ENCODE data around the gene CMSS1.
A peak's percentile ranks its signal among the peaks of the same experiment; 100 is the strongest.

Gene CMSS1

GRCh38 chr3:99850608-99851007, 32.9 kb downstream of the CMSS1 start:
- H4K5ac ChIP-seq (ENCODE audit: low read length): no peak overlapping the region
- peaks cover 12% of the 10 kb centered on the region for H3K79me1 ChIP-seq (ENCODE audit: low read length)
- no peak overlapping the region for H2BK15ac ChIP-seq (replicated peaks; ENCODE audit: low read depth)
- no peak overlapping the region for H3K56ac ChIP-seq (ENCODE audit: low read length)
- H2BK5ac ChIP-seq (ENCODE audit: low read length): no peak overlapping the region
- no peak overlapping the region for H2BK120ac ChIP-seq (ENCODE audit: low read depth, low read length)
- WGBS (ENCODE audit: extremely low coverage, insufficient coverage, low lambda C conversion rate): no CpG with 5 or more reads among the region's 6 CpGs
- peaks cover 7% of the 10 kb centered on the region for H3K79me2 ChIP-seq (ENCODE audit: control insufficient read depth, insufficient read depth, low read length)
- H2AK5ac ChIP-seq (ENCODE audit: low read length): no peak overlapping the region
- no peak overlapping the region for H3K4me2 ChIP-seq (ENCODE audit: low read length)
- no peak overlapping the region for H3K27ac ChIP-seq (ENCODE audit: low read depth, low read length)
- no peak overlapping the region for H3K23ac ChIP-seq (ENCODE audit: low read length)
- no peaks in the 10 kb centered on the region for H3K36me3 ChIP-seq (ENCODE audit: control insufficient read depth, insufficient read depth, low read length)
- no peak overlapping the region for H3K9ac ChIP-seq (ENCODE audit: low read length)
- no peak overlapping the region for H3K4ac ChIP-seq (ENCODE audit: low read depth, low read length)
- H3K4me3 ChIP-seq (ENCODE audit: low read length): no peak overlapping the region
- H3K27me3 ChIP-seq (ENCODE audit: insufficient read depth, low read length, poor library complexity): no peaks in the 10 kb centered on the region
- no peaks in the 10 kb centered on the region for H3K4me1 ChIP-seq (ENCODE audit: control insufficient read depth, low read depth, low read length)
- H4K8ac ChIP-seq (ENCODE audit: low read depth, low read length): peak overlapping the region; percentile 28
- H3K18ac ChIP-seq (ENCODE audit: low read length): no peak overlapping the region
- DNase-seq: no peak

- Histone ChIP-seq H3K27ac (ENCODE audit: low read depth, low read length) (no peak overlapping the region), H3K56ac (ENCODE audit: low read length) (no peak overlapping the region), H3K4me2 (ENCODE audit: low read length) (no peak overlapping the region), H3K23ac (ENCODE audit: low read length) (no peak overlapping the region), H3K27me3 (ENCODE audit: insufficient read depth, low read length, poor library complexity) (no peaks in the 10 kb centered on the region), H2BK120ac (ENCODE audit: low read depth, low read length) (no peak overlapping the region), H3K18ac (ENCODE audit: low read length) (no peak overlapping the region), H3K4me3 (ENCODE audit: low read length) (no peak overlapping the region), H3K79me1 (ENCODE audit: low read length) (peaks cover 12% of the 10 kb centered on the region), H3K9ac (ENCODE audit: low read length) (no peak overlapping the region), H3K4me1 (ENCODE audit: control insufficient read depth, low read depth, low read length) (no peaks in the 10 kb centered on the region), H2AK5ac (ENCODE audit: low read length) (no peak overlapping the region), H3K36me3 (ENCODE audit: control insufficient read depth, insufficient read depth, low read length) (no peaks in the 10 kb centered on the region), H2BK15ac (replicated peaks; ENCODE audit: low read depth) (no peak overlapping the region), H4K8ac (ENCODE audit: low read depth, low read length) (no peak overlapping the region), H3K4ac (ENCODE audit: low read depth, low read length) (no peak overlapping the region), H2BK5ac (ENCODE audit: low read length) (no peak overlapping the region), H3K79me2 (ENCODE audit: control insufficient read depth, insufficient read depth, low read length) (peaks cover 7% of the 10 kb centered on the region), H4K5ac (ENCODE audit: low read length) (no peak overlapping the region)
- no CpG with 5 or more reads among the region's 1 CpG for WGBS (ENCODE audit: extremely low coverage, insufficient coverage, low lambda C conversion rate)
- no peak for DNase-seq
These were observed 34.3 kb downstream of the CMSS1 start for GRCh38 chr3:99851955-99852354.

- Histone ChIP-seq H3K4me1 (ENCODE audit: control insufficient read depth, low read depth, low read length) (no peaks in the 10 kb centered on the region), H2AK5ac (ENCODE audit: low read length) (no peak overlapping the region), H3K23ac (ENCODE audit: low read length) (no peak overlapping the region), H3K56ac (ENCODE audit: low read length) (no peak overlapping the region), H3K36me3 (ENCODE audit: control insufficient read depth, insufficient read depth, low read length) (no peaks in the 10 kb centered on the region), H2BK5ac (ENCODE audit: low read length) (no peak overlapping the region), H3K79me2 (ENCODE audit: control insufficient read depth, insufficient read depth, low read length) (peaks cover 7% of the 10 kb centered on the region), H3K4me3 (ENCODE audit: low read length) (no peak overlapping the region), H3K27ac (ENCODE audit: low read depth, low read length) (no peak overlapping the region), H3K4me2 (ENCODE audit: low read length) (no peak overlapping the region), H3K18ac (ENCODE audit: low read length) (no peak overlapping the region), H4K8ac (ENCODE audit: low read depth, low read length) (no peak overlapping the region), H2BK120ac (ENCODE audit: low read depth, low read length) (no peak overlapping the region), H3K9ac (ENCODE audit: low read length) (no peak overlapping the region), H3K79me1 (ENCODE audit: low read length) (peaks cover 12% of the 10 kb centered on the region), H2BK15ac (replicated peaks; ENCODE audit: low read depth) (no peak overlapping the region), H3K4ac (ENCODE audit: low read depth, low read length) (no peak overlapping the region), H3K27me3 (ENCODE audit: insufficient read depth, low read length, poor library complexity) (no peaks in the 10 kb centered on the region), H4K5ac (ENCODE audit: low read length) (no peak overlapping the region)
- DNase-seq: no peak
- WGBS (ENCODE audit: extremely low coverage, insufficient coverage, low lambda C conversion rate): no CpG with 5 or more reads among the region's 1 CpG
These were observed 35.2 kb downstream of the CMSS1 start for GRCh38 chr3:99852851-99853250.

DNA sequence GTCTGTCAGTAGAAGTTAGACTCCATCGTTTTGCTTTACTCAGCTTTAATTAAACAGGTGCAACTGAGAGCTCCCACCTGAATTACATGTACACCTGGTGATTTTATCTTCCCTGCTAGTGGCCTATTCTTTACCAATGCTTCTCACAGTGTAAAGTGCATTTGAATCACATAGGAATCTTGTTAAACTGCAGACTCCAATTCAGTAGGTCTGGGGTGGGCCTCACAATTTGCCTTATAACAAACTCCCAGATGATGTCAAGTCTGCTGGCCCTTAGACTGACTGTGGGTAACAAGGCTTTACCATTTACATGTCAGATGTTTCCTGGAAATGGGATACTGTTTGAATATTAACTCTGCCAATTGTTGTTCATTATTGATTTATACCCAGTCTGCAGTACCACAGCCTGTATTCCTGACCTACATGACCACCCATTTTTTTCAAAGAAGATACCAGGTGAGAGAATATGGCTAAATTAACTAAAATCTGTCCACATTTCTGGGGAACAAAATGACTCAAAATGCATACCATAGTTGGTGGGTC, 37.2 kb downstream of the CMSS1 start:
- Histone ChIP-seq H2BK120ac (ENCODE audit: low read depth, low read length) (no peak overlapping the region), H3K4me3 (ENCODE audit: low read length) (no peak overlapping the region), H3K4me1 (ENCODE audit: control insufficient read depth, low read depth, low read length) (no peaks in the 10 kb centered on the region), H3K4me2 (ENCODE audit: low read length) (no peak overlapping the region), H3K23ac (ENCODE audit: low read length) (no peak overlapping the region), H3K9ac (ENCODE audit: low read length) (no peak overlapping the region), H3K4ac (ENCODE audit: low read depth, low read length) (no peak overlapping the region), H3K36me3 (ENCODE audit: control insufficient read depth, insufficient read depth, low read length) (no peaks in the 10 kb centered on the region), H3K79me1 (ENCODE audit: low read length) (peaks cover 4% of the 10 kb centered on the region), H2BK15ac (replicated peaks; ENCODE audit: low read depth) (no peak overlapping the region), H2AK5ac (ENCODE audit: low read length) (no peak overlapping the region), H3K79me2 (ENCODE audit: control insufficient read depth, insufficient read depth, low read length) (no peaks in the 10 kb centered on the region), H3K27ac (ENCODE audit: low read depth, low read length) (no peak overlapping the region), H4K5ac (ENCODE audit: low read length) (no peak overlapping the region), H3K27me3 (ENCODE audit: insufficient read depth, low read length, poor library complexity) (no peaks in the 10 kb centered on the region), H3K18ac (ENCODE audit: low read length) (no peak overlapping the region), H3K56ac (ENCODE audit: low read length) (no peak overlapping the region), H4K8ac (ENCODE audit: low read depth, low read length) (no peak overlapping the region), H2BK5ac (ENCODE audit: low read length) (no peak overlapping the region)
- no peak for DNase-seq
- no CpG with 5 or more reads among the region's 1 CpG for WGBS (ENCODE audit: extremely low coverage, insufficient coverage, low lambda C conversion rate)

- WGBS (ENCODE audit: extremely low coverage, insufficient coverage, low lambda C conversion rate): no CpG with 5 or more reads among the region's 1 CpG
- no peak overlapping the region for H4K5ac ChIP-seq (ENCODE audit: low read length)
- H3K18ac ChIP-seq (ENCODE audit: low read length): no peak overlapping the region
These were observed 38.2 kb downstream of the CMSS1 start for GRCh38 chr3:99855900-99856299.

More at GRCh38 chr3:99855900-99856299, 38.2 kb downstream of the CMSS1 start:
- Histone ChIP-seq H3K4ac (ENCODE audit: low read depth, low read length) (no peak overlapping the region), H3K23ac (ENCODE audit: low read length) (no peak overlapping the region), H3K4me3 (ENCODE audit: low read length) (no peak overlapping the region), H3K79me1 (ENCODE audit: low read length) (peaks cover 1% of the 10 kb centered on the region), H2BK15ac (replicated peaks; ENCODE audit: low read depth) (no peak overlapping the region), H3K4me2 (ENCODE audit: low read length) (no peak overlapping the region), H3K27ac (ENCODE audit: low read depth, low read length) (no peak overlapping the region), H3K4me1 (ENCODE audit: control insufficient read depth, low read depth, low read length) (no peaks in the 10 kb centered on the region), H3K9ac (ENCODE audit: low read length) (no peak overlapping the region), H3K27me3 (ENCODE audit: insufficient read depth, low read length, poor library complexity) (no peaks in the 10 kb centered on the region), H3K79me2 (ENCODE audit: control insufficient read depth, insufficient read depth, low read length) (no peaks in the 10 kb centered on the region), H3K36me3 (ENCODE audit: control insufficient read depth, insufficient read depth, low read length) (no peaks in the 10 kb centered on the region), H4K8ac (ENCODE audit: low read depth, low read length) (no peak overlapping the region), H3K56ac (ENCODE audit: low read length) (no peak overlapping the region), H2BK5ac (ENCODE audit: low read length) (no peak overlapping the region), H2AK5ac (ENCODE audit: low read length) (no peak overlapping the region), H2BK120ac (ENCODE audit: low read depth, low read length) (no peak overlapping the region)
- DNase-seq: no peak
